Stomach (tissue), 4 donors: ENCODE measurements around the gene UBE2I.

Experiments
- CTCF ChIP-seq, 7 experiments: fragments of 450-650 bp in 4 of 7; fragments of 200-600 bp in 3 of 7; sonication (generic) in 3 of 7; IDR thresholded peaks; one replicate each; pipeline ENCODE4 v1.5.1; 2016 to 2019; ENCODE audit warnings: antibody characterized with exemption in 7 of 7, control low read depth in 2 of 7, mild to moderate bottlenecking in 1 of 7
- POLR2A ChIP-seq, 4 donors: fragments of 450-650 bp; IDR thresholded peaks; one replicate each; pipeline ENCODE4 v1.6.1; 2016; ENCODE audit warnings: antibody characterized with exemption in 4 of 4, control low read depth in 2 of 4, mild to moderate bottlenecking in 1 of 4, moderate library complexity in 1 of 4
- POLR2AphosphoS5 ChIP-seq, 3 donors: sonication (generic); formaldehyde crosslinking; IDR thresholded peaks; one replicate each; pipeline ENCODE4 v1.6.1; 2016; ENCODE audit warnings: antibody characterized with exemption in 3 of 3

- TF ChIP-seq CTCF (IDR thresholded peaks at IDR 0.05) (no peak), POLR2AphosphoS5 (IDR thresholded peaks at IDR 0.05) (no peak), POLR2A (IDR thresholded peaks at IDR 0.05) (no peak)
These were observed 29.4 kb upstream of the UBE2I start for GRCh38 chr16:1279945-1280589.
